ENCODE data around the gene NCKAP5.

DNA sequence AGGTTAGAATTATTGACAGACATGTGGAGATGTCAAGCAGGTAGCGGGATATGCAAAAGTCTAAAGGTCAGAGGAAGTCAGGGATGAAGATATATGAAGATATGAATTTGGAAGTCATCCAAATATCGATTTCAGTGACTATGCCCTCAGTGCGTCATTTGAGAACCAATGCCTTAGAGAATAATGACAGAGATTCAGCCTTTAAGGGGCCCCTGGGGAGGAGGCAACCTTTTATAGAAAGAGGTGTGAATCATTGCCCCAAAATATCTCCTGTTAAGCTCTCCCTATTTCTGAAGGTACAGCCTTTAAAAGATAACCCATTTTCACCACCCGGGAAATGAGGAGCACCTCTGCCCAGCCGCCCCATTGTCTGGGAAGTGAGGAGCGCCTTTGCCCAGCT is 223.4 kb downstream of the NCKAP5 start:
- TF ChIP-seq CTCF (IDR thresholded peaks at IDR 0.05; ENCODE audit: insufficient read depth, low read length) = no peak
- TF ChIP-seq SPI1 (IDR thresholded peaks at IDR 0.05; ENCODE audit: borderline replicate concordance, low read depth) = no peak
- TF ChIP-seq, protein P1, sequence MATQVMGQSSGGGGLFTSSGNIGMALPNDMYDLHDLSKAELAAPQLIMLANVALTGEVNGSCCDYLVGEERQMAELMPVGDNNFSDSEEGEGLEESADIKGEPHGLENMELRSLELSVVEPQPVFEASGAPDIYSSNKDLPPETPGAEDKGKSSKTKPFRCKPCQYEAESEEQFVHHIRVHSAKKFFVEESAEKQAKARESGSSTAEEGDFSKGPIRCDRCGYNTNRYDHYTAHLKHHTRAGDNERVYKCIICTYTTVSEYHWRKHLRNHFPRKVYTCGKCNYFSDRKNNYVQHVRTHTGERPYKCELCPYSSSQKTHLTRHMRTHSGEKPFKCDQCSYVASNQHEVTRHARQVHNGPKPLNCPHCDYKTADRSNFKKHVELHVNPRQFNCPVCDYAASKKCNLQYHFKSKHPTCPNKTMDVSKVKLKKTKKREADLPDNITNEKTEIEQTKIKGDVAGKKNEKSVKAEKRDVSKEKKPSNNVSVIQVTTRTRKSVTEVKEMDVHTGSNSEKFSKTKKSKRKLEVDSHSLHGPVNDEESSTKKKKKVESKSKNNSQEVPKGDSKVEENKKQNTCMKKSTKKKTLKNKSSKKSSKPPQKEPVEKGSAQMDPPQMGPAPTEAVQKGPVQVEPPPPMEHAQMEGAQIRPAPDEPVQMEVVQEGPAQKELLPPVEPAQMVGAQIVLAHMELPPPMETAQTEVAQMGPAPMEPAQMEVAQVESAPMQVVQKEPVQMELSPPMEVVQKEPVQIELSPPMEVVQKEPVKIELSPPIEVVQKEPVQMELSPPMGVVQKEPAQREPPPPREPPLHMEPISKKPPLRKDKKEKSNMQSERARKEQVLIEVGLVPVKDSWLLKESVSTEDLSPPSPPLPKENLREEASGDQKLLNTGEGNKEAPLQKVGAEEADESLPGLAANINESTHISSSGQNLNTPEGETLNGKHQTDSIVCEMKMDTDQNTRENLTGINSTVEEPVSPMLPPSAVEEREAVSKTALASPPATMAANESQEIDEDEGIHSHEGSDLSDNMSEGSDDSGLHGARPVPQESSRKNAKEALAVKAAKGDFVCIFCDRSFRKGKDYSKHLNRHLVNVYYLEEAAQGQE (IDR thresholded peaks at IDR 0.05; ENCODE audit: insufficient replicate concordance, low read depth) = no peak
- TF ChIP-seq POLR2AphosphoS5 (IDR thresholded peaks at IDR 0.05; ENCODE audit: low read depth) = no peak
- TF ChIP-seq GABPA (IDR thresholded peaks at IDR 0.05; ENCODE audit: low read depth) = no peak

All from HL-60 (cell line).